ENCODE results near the gene MMP17.
"Not testable (repeated sequence)": the region's sequence is repeated elsewhere in the genome, so short reads cannot be mapped to it uniquely, and the experiment has no call there.

DNA sequence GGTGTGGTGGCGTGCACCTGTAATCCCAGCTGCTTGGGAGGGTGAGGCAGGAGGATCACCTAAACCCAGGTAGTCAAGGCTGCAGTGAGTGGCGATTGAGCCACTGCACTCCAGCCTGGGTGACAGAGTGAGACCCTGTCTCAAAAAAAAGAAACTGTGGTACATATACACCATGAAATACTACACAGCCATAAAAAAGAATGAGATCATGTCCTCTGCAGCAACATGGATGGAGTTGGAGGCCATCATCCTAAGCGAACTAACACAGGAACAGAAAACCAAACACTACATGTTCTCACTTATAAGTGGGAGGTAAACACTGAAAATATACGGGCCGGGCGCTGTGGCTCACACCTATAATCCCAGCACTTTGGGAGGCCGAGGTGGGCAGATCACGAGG, 63.5 kb downstream of the MMP17 start:
- TF ChIP-seq, protein P1, sequence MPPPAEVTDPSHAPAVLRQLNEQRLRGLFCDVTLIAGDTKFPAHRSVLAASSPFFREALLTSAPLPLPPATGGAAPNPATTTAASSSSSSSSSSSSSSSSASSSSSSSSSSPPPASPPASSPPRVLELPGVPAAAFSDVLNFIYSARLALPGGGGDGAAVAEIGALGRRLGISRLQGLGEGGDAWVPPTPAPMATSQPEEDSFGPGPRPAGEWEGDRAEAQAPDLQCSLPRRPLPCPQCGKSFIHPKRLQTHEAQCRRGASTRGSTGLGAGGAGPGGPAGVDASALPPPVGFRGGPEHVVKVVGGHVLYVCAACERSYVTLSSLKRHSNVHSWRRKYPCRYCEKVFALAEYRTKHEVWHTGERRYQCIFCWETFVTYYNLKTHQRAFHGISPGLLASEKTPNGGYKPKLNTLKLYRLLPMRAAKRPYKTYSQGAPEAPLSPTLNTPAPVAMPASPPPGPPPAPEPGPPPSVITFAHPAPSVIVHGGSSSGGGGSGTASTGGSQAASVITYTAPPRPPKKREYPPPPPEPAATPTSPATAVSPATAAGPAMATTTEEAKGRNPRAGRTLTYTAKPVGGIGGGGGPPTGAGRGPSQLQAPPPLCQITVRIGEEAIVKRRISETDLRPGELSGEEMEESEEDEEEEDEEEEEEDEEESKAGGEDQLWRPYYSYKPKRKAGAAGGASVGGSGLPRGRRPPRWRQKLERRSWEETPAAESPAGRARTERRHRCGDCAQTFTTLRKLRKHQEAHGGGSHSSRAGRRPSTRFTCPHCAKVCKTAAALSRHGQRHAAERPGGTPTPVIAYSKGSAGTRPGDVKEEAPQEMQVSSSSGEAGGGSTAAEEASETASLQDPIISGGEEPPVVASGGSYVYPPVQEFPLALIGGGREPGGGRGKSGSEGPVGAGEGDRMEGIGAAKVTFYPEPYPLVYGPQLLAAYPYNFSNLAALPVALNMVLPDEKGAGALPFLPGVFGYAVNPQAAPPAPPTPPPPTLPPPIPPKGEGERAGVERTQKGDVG (CRISPR knock-in tag; IDR thresholded peaks at IDR 0.05), result not testable (repeated sequence)
- TF ChIP-seq, protein P2, sequence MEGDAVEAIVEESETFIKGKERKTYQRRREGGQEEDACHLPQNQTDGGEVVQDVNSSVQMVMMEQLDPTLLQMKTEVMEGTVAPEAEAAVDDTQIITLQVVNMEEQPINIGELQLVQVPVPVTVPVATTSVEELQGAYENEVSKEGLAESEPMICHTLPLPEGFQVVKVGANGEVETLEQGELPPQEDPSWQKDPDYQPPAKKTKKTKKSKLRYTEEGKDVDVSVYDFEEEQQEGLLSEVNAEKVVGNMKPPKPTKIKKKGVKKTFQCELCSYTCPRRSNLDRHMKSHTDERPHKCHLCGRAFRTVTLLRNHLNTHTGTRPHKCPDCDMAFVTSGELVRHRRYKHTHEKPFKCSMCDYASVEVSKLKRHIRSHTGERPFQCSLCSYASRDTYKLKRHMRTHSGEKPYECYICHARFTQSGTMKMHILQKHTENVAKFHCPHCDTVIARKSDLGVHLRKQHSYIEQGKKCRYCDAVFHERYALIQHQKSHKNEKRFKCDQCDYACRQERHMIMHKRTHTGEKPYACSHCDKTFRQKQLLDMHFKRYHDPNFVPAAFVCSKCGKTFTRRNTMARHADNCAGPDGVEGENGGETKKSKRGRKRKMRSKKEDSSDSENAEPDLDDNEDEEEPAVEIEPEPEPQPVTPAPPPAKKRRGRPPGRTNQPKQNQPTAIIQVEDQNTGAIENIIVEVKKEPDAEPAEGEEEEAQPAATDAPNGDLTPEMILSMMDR (IDR thresholded peaks at IDR 0.05 in 2 of 3, conservative IDR thresholded peaks at IDR 0.05 in 1 of 3; ENCODE audit: control insufficient read depth in 2 of 3, extremely low read depth in 1 of 3, insufficient read depth in 1 of 3, low read depth in 3 of 3, low read length in 3 of 3), result not testable (repeated sequence)
- TF ChIP-seq, protein P3, sequence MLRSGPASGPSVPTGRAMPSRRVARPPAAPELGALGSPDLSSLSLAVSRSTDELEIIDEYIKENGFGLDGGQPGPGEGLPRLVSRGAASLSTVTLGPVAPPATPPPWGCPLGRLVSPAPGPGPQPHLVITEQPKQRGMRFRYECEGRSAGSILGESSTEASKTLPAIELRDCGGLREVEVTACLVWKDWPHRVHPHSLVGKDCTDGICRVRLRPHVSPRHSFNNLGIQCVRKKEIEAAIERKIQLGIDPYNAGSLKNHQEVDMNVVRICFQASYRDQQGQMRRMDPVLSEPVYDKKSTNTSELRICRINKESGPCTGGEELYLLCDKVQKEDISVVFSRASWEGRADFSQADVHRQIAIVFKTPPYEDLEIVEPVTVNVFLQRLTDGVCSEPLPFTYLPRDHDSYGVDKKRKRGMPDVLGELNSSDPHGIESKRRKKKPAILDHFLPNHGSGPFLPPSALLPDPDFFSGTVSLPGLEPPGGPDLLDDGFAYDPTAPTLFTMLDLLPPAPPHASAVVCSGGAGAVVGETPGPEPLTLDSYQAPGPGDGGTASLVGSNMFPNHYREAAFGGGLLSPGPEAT (IDR thresholded peaks at IDR 0.05; ENCODE audit: low read depth), result not testable (repeated sequence)
- TF ChIP-seq, protein P4, sequence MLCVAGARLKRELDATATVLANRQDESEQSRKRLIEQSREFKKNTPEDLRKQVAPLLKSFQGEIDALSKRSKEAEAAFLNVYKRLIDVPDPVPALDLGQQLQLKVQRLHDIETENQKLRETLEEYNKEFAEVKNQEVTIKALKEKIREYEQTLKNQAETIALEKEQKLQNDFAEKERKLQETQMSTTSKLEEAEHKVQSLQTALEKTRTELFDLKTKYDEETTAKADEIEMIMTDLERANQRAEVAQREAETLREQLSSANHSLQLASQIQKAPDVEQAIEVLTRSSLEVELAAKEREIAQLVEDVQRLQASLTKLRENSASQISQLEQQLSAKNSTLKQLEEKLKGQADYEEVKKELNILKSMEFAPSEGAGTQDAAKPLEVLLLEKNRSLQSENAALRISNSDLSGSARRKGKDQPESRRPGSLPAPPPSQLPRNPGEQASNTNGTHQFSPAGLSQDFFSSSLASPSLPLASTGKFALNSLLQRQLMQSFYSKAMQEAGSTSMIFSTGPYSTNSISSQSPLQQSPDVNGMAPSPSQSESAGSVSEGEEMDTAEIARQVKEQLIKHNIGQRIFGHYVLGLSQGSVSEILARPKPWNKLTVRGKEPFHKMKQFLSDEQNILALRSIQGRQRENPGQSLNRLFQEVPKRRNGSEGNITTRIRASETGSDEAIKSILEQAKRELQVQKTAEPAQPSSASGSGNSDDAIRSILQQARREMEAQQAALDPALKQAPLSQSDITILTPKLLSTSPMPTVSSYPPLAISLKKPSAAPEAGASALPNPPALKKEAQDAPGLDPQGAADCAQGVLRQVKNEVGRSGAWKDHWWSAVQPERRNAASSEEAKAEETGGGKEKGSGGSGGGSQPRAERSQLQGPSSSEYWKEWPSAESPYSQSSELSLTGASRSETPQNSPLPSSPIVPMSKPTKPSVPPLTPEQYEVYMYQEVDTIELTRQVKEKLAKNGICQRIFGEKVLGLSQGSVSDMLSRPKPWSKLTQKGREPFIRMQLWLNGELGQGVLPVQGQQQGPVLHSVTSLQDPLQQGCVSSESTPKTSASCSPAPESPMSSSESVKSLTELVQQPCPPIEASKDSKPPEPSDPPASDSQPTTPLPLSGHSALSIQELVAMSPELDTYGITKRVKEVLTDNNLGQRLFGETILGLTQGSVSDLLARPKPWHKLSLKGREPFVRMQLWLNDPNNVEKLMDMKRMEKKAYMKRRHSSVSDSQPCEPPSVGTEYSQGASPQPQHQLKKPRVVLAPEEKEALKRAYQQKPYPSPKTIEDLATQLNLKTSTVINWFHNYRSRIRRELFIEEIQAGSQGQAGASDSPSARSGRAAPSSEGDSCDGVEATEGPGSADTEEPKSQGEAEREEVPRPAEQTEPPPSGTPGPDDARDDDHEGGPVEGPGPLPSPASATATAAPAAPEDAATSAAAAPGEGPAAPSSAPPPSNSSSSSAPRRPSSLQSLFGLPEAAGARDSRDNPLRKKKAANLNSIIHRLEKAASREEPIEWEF (IDR thresholded peaks at IDR 0.05; ENCODE audit: insufficient replicate concordance, low read depth, low read length), result not testable (repeated sequence)
- not testable (repeated sequence) for TF ChIP-seq ZBED1 (IDR thresholded peaks at IDR 0.05; ENCODE audit: borderline replicate concordance); CEBPB (IDR thresholded peaks at IDR 0.05; ENCODE audit: borderline replicate concordance in 1 of 2, low read depth in 2 of 2, low read length in 2 of 2); POLR2AphosphoS5 (IDR thresholded peaks at IDR 0.05; ENCODE audit: low read length); SMC3 (IDR thresholded peaks at IDR 0.05; ENCODE audit: borderline replicate concordance, low read length); SMARCA5 (IDR thresholded peaks at IDR 0.05); HCFC1 (IDR thresholded peaks at IDR 0.05; ENCODE audit: low read length); MEF2B (IDR thresholded peaks at IDR 0.05; ENCODE audit: partially characterized antibody, poor library complexity, severe bottlenecking); SPI1 (IDR thresholded peaks at IDR 0.05; ENCODE audit: borderline replicate concordance, insufficient read depth, low read depth, low read length); YBX1 (IDR thresholded peaks at IDR 0.05)
- TF ChIP-seq, protein P5, sequence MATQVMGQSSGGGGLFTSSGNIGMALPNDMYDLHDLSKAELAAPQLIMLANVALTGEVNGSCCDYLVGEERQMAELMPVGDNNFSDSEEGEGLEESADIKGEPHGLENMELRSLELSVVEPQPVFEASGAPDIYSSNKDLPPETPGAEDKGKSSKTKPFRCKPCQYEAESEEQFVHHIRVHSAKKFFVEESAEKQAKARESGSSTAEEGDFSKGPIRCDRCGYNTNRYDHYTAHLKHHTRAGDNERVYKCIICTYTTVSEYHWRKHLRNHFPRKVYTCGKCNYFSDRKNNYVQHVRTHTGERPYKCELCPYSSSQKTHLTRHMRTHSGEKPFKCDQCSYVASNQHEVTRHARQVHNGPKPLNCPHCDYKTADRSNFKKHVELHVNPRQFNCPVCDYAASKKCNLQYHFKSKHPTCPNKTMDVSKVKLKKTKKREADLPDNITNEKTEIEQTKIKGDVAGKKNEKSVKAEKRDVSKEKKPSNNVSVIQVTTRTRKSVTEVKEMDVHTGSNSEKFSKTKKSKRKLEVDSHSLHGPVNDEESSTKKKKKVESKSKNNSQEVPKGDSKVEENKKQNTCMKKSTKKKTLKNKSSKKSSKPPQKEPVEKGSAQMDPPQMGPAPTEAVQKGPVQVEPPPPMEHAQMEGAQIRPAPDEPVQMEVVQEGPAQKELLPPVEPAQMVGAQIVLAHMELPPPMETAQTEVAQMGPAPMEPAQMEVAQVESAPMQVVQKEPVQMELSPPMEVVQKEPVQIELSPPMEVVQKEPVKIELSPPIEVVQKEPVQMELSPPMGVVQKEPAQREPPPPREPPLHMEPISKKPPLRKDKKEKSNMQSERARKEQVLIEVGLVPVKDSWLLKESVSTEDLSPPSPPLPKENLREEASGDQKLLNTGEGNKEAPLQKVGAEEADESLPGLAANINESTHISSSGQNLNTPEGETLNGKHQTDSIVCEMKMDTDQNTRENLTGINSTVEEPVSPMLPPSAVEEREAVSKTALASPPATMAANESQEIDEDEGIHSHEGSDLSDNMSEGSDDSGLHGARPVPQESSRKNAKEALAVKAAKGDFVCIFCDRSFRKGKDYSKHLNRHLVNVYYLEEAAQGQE (IDR thresholded peaks at IDR 0.05; ENCODE audit: low read depth, low read length), result not testable (repeated sequence)

All from GM12878 (cell line).